Breast epithelium (tissue), 4 donors: Measurements from ENCODE around the gene TRNT1. TPM values are rescaled to one million over a fixed set of nuclear protein-coding genes. Genes with fewer than 3 reads are reported as not detected.

Source experiments
- DNase-seq, 2 donors: peaks; one replicate each; pipeline ENCODE4 v3.0.0-alpha.2; 2019; ENCODE audit warnings: low spot score in 2 of 2
- H3K27ac ChIP-seq, 2 donors: fragments of 200-600 bp; sonication (generic) in 1 of 2; one replicate each; pipeline ENCODE4 v1.5.1; 2016 to 2019; ENCODE audit warnings: mild to moderate bottlenecking in 1 of 2
- H3K27me3 ChIP-seq, 2 donors: fragments of 200-600 bp; sonication (generic) in 1 of 2; one replicate each; pipeline versions ENCODE4 v1.5.1 to v1.6.0; 2017 to 2019; ENCODE audit warnings: control low read depth in 1 of 2, mild to moderate bottlenecking in 1 of 2
- H3K36me3 ChIP-seq: fragments of 200-600 bp; one replicate; pipeline ENCODE4 v1.5.1; 2019
- H3K4me1 ChIP-seq, 2 donors: fragments of 200-600 bp; sonication (generic); one replicate each; pipeline ENCODE4 v1.5.1; 2016 to 2019; ENCODE audit warnings: control low read depth in 1 of 2
- H3K4me3 ChIP-seq, 3 donors: fragments of 200-600 bp; sonication (generic); 1 replicate in 2 of 3; 2 replicates in 1 of 3; pipeline ENCODE4 v1.5.1; 2016 to 2019; ENCODE audit warnings: mild to moderate bottlenecking in 3 of 3, moderate library complexity in 2 of 3
- H3K9me3 ChIP-seq, 2 donors: fragments of 200-600 bp; sonication (generic) in 1 of 2; one replicate each; pipeline ENCODE4 v1.5.1; 2016 to 2019; ENCODE audit warnings: control low read depth in 1 of 2
- CTCF ChIP-seq, 3 donors: fragments of 450-650 bp; IDR thresholded peaks; one replicate each; pipeline ENCODE4 v1.5.1; 2016 to 2017; ENCODE audit warnings: antibody characterized with exemption in 3 of 3, mild to moderate bottlenecking in 3 of 3, moderate library complexity in 3 of 3
- POLR2A ChIP-seq: fragments of 450-650 bp; IDR thresholded peaks from one replicate; pipeline ENCODE4 v1.6.1; 2016; ENCODE audit warnings: antibody characterized with exemption, mild to moderate bottlenecking, moderate library complexity
- POLR2AphosphoS5 ChIP-seq, 3 donors: sonication (generic); formaldehyde crosslinking; IDR thresholded peaks; one replicate each; pipeline ENCODE4 v1.6.1; 2017; ENCODE audit warnings: antibody characterized with exemption in 3 of 3
- intact Hi-C: fragments of 100-400 bp; cut with DNase I; formaldehyde crosslinking; loops from one replicate; pipeline ENCODE4 v1.15.1; 2023; ENCODE audit warnings: low total_unique reads
- total RNA-seq, 3 donors: library from RNA; depleted of rRNA; stranded (reverse); fragments of >200 nt; gene quantifications; one replicate each; pipeline ENCODE4 v1.1.0, GENCODE V29; 2016

Gene TRNT1
- total RNA-seq, 3 donors from 2014 or later: 16.0 to 24.0 (median 19.0) TPM

GRCh38 chr3:3085782-3086181, 41.0 kb upstream of the TRNT1 start:
- intact Hi-C loops: no loop called here
- Histone ChIP-seq H3K4me3 (no peak overlapping the region), H3K27me3 (no peaks in the 10 kb centered on the region), H3K9me3 (no peaks in the 10 kb centered on the region), H3K27ac (no peak overlapping the region), H3K36me3 (no peaks in the 10 kb centered on the region), H3K4me1 (no peaks in the 10 kb centered on the region)
- DNase-seq: no peak
- TF ChIP-seq POLR2A (no peak), POLR2AphosphoS5 (IDR thresholded peaks at IDR 0.05) (no peak), CTCF (IDR thresholded peaks at IDR 0.05) (no peak)

GRCh38 chr3:3086239-3086638, 40.5 kb upstream of the TRNT1 start:
- DNase-seq: no peak
- Histone ChIP-seq H3K36me3 (no peaks in the 10 kb centered on the region), H3K4me3 (no peak overlapping the region), H3K9me3 (no peaks in the 10 kb centered on the region), H3K4me1 (no peaks in the 10 kb centered on the region), H3K27ac (no peak overlapping the region), H3K27me3 (no peaks in the 10 kb centered on the region)
- intact Hi-C loops: no loop called here
- TF ChIP-seq POLR2AphosphoS5 (IDR thresholded peaks at IDR 0.05): no peak
- TF ChIP-seq CTCF (IDR thresholded peaks at IDR 0.05): no peak
- TF ChIP-seq POLR2A: no peak

- H3K4me1 ChIP-seq: no peaks in the 10 kb centered on the region
Observed at GRCh38 chr3:3087279-3087678, 39.5 kb upstream of the TRNT1 start.

GRCh38 chr3:3087716-3088465, 38.8 kb upstream of the TRNT1 start:
- no peak overlapping the region for H3K4me3 ChIP-seq
- no peaks in the 10 kb centered on the region for H3K27me3 ChIP-seq
- TF ChIP-seq CTCF (IDR thresholded peaks at IDR 0.05): no peak
- TF ChIP-seq POLR2AphosphoS5 (IDR thresholded peaks at IDR 0.05): no peak
- no peak for TF ChIP-seq POLR2A
- no peak for DNase-seq
- no peaks in the 10 kb centered on the region for H3K9me3 ChIP-seq
- no peak overlapping the region for H3K27ac ChIP-seq
- intact Hi-C loops: no loop called here
- H3K36me3 ChIP-seq: no peaks in the 10 kb centered on the region
- no peaks in the 10 kb centered on the region for H3K4me1 ChIP-seq

More at GRCh38 chr3:3087279-3087678, 39.5 kb upstream of the TRNT1 start:
- Histone ChIP-seq H3K9me3 (no peaks in the 10 kb centered on the region), H3K36me3 (no peaks in the 10 kb centered on the region), H3K4me3 (no peak overlapping the region), H3K27ac (no peak overlapping the region), H3K27me3 (no peaks in the 10 kb centered on the region)
- no peak for DNase-seq
- TF ChIP-seq POLR2AphosphoS5 (IDR thresholded peaks at IDR 0.05) (no peak), POLR2A (no peak), CTCF (IDR thresholded peaks at IDR 0.05) (no peak)
- intact Hi-C loops: no loop called here

- no peaks in the 10 kb centered on the region for H3K27me3 ChIP-seq
- intact Hi-C loops: no loop called here
- no peaks in the 10 kb centered on the region for H3K36me3 ChIP-seq
- H3K9me3 ChIP-seq: no peaks in the 10 kb centered on the region
- TF ChIP-seq CTCF (IDR thresholded peaks at IDR 0.05) (no peak), POLR2A (no peak), POLR2AphosphoS5 (IDR thresholded peaks at IDR 0.05) (no peak)
- no peak overlapping the region for H3K4me3 ChIP-seq
- no peak for DNase-seq
- H3K27ac ChIP-seq: no peak overlapping the region
- no peaks in the 10 kb centered on the region for H3K4me1 ChIP-seq
Observed at GRCh38 chr3:3089017-3089416, 37.7 kb upstream of the TRNT1 start.
